Glomerular visceral epithelial cell (primary cell): Measurements from ENCODE around the gene ABCD3.

ENCODE experiments used
- DNase-seq: peaks from one replicate; pipeline ENCODE4 v3.0.0-alpha.2; 2016; ENCODE audit errors: extremely low spot score

ABCD3 gene

DNA sequence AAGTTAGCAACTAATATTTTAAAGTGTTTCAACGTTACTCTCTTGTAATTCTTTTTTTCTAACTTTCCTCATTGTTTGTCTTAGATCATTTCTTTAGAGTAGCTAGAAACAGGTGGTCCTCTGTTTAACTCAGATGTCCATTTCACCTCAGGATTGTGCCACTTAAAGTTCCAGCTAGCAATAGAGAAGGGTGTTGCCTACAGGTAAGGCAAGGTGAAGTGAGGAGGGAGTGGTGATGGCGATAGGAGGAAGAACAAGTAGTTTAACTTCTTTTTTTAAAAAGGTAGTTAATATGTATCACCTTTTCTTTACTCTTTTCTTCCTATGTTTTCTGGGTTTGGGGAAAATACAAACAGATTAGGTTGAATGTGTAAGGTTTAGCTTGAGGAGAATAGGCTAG is 44.4 kb downstream of the ABCD3 start:
- no peak for DNase-seq

DNA sequence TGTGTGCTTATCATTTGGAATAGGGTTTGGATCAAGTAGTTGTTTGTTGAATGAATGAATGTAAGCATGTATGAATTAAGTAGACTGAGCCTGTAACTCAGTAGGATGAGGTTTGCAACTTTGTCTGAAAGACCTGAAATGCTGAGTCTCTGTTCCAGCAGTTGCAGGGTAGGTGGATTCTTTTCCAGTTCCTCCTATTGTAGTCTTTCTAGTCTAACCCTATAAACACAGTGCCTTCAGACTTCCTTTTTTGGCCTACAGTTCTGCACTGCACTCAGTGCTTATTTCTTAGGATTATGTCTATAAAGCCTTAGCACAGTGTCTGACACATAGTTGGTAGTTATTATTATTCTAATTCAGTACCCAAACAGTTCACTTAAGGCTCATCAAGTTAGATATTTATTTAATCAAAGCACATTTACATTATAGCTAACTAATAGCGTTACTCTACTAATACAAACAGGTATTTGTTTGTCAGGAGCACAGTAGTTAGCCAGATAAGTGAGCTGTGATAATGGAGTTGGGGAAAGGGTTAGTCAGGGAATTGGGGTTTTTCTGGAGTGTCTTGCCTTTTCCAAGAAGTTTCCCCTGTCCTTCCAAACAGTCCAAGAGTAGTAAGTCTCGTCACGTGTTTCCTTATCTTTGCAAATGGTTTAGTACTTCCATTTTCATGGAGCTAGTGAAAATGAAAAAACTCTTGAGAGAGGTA is 45.0 kb downstream of the ABCD3 start:
- DNase-seq = no peak

DNA sequence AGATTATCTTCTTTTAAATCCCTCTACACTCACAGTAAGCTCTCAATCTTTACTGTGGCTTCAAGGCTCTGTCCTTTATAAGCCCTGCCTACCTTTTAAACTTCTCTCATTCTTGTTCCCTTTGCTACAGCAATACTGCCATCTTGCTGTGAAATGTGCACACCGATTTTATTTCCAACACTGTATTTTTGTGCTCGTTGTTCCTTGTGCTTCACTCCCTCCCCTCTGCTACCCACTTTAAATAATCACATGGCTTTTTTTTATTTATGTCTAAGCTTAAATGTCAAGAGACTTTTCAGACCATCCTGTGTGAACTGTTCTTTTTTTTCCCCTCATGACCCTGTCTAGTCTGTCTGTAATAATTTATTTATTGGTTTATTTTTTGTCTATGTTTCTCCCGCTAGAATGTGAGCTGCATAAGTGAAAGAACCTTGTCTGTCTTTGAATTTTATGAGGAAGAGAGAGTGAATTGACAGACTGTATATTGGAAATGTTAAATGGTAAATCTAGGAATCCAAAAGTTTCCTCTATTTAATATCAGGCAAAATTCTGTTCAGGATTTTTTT is 45.7 kb downstream of the ABCD3 start:
- DNase-seq = peak; percentile 61

DNA sequence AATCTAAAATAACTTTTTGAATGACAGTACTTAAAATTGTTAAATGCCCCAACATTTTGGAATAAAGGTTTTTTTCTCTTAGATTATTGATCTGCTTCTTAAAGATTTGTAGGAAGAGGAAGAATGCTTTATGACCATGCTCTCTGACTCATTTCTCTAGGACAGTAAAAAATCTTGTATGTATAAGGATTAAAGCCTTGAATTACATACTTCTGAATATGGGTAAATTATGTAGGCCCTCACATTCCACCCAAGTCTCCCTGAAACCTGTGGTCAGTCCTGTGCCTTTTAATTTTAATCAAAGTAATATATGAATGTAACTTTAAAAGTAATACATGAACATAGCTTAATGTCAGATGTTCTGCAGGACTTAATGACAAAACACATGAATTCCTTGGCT is 50.5 kb downstream of the ABCD3 start:
- DNase-seq = no peak

DNA sequence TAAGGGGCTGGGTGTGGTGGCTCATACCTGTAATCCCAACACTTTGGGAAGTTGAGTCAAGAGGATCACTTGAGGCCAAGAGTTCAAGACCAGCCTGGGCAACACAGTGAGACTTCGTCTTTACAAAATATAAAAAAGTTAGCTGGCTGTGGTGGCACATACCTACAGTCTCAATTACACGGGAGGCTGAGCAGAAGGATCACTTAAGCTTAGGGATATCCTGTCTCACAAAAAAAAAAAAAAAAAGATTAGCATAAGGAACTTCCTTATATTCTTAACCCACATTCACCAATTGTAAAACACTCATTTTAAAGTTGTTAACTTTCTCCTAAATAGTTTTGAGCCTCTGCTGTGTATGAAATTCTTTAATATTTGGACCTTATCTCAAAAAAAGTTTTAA is 53.1 kb downstream of the ABCD3 start:
- DNase-seq = no peak

DNA sequence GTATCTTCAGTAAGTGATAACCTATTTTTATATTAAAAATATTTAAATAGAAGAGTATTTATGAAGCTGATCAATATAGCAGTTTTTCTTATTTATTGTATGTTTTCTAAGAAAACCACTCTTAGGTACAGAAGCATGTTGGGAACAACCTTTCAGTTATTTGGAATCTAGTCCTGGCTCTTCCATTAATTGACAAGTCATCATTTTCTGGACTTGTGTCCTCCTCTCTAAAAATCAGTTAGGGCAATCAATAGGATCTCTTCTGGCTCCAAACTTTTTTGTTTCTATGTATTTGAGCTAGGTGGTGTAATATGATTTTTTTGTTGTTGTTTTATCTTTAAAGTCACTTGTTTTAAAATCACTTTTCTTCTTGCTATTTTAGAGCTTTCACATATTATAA is 57.0 kb downstream of the ABCD3 start:
- no peak for DNase-seq

DNA sequence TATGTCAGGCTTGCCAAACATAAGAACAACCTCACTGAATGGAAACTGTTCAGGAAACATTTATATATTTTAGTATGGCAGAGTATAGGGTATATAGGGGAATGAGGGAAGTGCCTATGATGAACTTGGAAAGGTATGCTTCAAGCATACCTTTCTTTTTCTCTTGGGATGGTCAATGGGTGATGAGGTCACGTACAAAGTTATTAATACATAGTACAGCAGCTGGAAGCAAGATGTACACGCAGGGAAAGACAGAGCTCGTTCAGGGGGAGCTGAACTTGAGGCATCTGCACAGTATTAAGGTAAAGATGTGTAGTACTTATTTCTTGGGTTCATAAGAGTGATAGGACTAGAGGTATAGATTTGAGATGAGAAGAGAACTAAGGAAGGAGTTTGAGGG is 61.5 kb downstream of the ABCD3 start:
- DNase-seq = no peak

DNA sequence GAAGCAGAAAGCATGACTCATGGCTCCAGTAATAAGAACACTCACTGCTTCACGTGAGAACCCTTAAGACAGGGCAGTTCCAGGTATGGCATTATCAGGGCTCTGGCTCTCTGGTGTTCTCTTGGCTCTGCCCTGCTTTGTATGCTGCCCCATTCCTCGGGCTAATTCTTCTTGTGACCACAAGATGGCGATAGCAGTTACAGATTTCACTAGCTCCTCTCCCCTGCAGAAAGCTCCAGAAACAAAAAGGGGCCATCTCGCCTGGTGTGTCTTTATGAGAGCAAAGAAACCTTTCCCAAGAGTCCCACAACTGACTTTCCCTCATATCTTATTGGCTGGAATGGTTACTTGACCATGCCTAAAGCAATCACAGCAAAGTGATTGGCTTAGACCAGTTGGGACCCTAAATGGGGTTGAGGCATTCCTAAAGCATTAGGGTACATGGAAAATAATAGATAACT is 63.3 kb downstream of the ABCD3 start:
- DNase-seq = peak; percentile 75

DNA sequence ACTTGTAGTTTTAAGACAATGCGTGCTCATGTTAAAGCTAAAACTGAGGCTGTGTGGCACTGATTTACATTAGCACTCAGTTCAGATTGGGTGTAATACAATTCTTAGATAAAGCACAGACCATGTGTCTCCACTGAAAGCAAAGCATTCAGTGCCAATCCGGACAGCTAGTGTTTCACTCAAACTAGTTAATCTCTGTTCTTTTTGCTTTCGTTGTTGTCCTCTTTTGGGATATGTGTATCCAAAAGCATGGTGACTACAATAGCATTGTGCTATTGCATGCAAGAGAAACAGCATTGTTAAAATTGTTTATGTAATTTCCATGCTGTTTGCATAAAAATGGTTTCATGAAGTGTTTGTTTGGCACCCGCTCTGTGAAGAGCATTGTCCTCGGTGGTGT is 68.8 kb downstream of the ABCD3 start:
- DNase-seq = no peak

DNA sequence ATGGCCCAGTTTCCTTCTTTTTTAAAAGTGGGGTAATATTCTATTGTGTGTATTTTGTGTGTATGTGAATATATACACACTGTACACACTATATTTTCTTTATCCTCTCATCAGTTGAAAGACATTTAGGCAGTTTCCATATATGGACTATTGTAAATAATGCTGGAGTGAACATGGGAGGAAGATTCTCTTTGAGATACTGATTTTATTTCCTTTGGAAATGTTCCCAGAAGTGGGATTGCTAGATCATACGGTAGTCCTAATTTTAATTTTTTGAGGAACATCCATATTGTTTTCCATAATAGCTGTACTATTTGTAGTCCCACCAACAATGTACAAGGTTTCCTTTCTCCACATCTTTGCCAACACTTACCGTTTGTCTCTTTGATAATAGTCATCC is 72.4 kb downstream of the ABCD3 start:
- no peak for DNase-seq

DNA sequence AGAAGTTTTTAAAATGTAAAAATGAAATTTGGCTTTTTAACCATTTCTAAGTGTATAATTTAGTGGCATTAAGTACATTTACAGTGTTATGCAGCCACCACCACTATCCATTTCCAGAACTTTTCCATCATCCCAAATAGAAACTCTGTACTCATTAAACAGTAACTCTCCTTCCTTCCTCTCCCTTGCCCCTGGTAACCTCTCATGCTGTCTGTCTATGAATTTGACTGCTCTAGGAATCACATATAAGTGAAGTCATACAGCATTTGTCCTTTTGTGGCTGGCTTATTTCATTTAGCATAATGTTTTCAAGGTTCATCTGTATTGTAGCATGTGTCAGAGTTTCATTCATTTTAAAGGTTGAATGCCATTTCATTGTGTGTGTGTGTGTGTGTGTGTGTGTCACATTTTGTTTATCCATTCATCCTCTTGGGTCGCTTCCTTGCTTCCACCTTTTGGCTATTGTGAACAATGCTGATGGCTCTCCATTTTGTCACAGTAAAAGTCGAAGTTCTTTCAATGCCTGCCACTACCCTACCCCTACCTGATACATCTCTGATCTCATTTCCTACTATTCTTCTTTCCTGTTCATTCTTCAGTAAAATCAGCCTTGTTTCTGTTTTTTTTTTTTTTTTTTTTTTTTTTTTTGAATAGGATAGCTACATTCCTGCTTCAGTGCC is 78.0 kb downstream of the ABCD3 start:
- DNase-seq = no peak

DNA sequence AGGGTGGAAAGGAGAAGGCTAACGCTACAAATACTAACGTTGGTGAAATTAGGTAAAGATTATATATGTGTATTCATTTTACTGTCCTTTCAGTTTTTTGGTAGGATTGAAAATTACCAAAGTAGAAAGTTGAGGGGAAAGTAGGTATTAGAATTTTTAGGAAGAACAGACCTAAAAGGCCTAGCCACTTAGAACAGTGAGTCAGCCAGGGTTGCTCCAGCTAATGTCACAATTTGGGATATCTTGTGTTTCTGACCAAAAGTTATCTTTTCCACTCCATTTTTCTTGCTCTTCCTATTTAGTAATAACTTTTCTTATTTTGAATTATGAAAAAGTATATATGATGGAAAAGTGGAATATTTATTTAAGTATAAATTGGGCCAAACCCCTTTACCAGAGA is 83.2 kb downstream of the ABCD3 start:
- no peak for DNase-seq

DNA sequence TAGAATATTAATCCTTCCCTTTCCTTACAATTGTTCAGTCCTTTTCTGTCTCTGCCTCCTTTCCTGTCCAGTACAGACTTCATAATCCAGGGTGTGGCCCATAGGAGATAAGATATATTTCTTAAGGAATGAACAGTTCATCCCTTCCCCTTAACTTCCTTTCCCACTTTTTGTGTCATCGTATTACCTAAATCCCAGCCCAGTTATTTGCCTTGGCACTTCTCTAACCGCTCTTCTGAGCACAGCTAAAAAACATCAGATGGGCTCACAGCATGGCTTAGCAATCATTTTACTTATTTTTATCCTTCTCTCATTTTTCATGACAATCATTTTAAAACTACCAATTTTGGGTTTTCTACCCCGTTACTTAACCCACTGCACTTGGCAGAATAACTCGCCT is 83.7 kb downstream of the ABCD3 start:
- no peak for DNase-seq

DNA sequence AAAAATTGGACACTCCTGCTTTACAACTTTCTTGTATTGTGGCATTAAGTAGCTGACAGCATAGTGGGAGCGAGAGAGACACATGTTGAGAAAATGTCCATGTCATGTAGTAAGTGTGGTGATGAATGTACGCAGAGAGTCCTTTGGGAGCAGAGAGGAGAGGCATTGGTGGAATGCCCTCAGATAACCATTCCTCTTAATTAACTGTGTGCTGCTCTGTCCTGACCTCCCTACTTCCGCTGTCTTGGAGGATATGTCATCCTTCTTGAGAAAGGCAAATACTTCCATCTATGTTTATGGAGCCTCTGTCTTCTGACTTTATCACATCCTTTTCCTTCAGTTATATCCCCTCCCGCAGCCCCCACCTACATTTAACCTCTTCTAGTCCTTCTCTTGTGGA is 85.0 kb downstream of the ABCD3 start:
- no peak for DNase-seq

DNA sequence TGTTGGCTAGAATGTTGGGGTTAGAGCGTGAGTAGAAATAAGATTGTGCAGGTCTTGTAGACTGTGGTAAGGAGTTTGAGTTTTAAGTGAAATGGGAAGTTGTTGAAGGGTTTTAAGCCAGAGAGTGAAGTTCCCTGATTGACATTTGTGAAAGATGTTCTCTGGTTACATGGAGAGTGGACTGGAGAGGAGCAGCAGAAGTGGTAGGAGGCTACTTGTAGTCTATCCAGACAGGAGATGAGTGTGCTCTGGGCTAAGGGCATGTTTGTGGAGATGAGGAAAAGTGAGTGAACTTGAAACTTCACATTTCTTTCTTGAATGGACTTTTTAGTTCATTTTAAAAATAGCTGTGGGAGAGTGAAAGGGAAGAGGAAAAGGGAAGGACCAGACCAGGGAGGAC is 86.4 kb downstream of the ABCD3 start:
- no peak for DNase-seq

DNA sequence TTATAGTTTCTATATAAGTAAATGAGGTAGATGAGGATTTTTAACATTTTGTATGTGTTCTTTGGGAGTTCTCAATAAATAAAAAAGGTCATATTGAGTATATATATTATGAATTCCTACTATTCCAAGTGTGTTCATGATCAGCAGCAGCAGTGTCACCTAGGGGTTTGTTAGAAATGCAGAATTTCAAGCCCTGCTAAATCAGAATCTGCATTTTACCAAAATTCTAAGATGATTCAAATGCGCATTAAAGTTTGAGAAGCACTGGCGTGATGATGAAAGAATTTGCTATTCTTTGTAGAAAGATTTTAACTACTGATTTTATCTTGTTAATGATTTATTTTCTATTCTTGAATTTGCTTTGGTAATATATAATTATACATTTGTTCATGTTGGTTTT is 94.6 kb downstream of the ABCD3 start:
- DNase-seq = no peak

DNA sequence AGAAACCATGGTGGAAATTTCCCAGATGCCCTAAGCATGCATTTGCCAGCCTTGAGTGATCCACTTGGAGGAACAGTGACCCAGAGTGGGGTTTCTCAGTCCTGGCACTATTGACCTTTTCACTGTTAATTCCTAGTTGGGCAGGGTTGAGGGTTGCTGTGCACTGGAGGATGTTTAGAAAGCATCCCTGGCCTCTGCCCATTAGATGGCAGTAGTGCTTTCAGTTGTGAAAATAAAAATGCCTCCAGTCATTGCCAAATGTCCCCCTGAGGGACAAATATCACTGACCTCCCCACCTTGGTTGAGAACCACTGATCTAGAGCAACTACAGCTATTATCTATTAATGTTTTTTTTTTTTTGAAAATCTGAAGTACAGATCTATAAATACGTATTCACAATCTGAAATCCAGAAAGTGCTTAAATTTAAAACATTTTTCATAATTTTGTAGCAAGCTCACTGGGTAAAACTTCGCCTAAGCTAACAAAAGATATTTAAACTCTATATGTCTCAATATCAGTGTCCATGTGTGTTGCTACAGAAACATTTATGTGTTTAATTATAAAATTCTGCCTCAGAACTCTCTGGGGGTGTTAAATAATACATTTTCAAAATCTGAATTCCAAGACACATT is 96.0 kb downstream of the ABCD3 start:
- peak; percentile 48 for DNase-seq

DNA sequence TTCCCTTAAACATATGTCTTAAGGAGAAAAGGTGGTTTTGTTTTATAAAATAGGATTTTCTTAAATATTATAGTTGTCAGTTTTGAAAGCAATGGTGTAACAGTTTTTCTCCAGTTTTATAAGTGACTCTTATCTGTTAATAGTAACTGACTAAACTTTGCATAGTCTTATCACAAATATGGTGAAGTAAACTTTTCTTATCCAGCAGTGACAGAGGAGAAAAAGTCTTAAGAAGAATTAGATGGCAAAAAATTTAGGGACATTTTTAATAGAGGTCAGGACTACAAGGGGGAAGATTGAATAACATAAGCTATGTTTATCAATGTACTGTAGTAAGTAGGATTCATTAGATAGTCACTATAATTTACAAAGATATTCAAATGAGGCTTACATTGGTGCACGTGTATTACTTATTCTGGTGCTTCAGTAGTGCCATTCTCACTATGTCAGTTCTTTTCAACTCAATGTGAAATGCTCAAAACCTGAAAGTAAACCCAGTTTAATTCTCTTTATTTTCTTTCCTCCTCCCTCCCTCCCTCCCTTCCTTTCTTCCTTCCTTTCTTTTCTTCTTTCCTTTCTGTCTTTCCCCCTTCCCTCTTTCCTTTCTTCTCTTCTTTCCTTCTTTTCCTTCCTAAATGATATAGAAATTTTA is 97.2 kb downstream of the ABCD3 start:
- no peak for DNase-seq

DNA sequence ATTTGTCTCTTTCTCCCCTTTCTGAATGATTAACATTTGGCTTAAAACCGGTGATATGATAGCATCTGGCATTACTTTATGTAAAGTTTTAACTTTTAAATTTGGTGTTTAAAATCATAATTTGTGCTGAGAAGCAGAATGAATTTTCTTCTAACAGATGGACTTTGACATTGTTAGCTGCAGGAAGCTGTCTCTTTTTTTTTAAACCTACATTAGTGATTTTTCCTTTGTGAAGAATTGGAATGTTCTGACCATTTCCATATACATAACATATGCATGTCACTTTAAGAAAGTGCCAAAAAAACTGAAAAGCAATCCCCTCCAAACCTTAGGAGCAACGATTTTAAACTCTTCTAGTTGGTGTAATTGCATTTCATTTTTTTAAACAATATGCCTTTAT is 101.2 kb downstream of the ABCD3 start:
- no peak for DNase-seq

DNA sequence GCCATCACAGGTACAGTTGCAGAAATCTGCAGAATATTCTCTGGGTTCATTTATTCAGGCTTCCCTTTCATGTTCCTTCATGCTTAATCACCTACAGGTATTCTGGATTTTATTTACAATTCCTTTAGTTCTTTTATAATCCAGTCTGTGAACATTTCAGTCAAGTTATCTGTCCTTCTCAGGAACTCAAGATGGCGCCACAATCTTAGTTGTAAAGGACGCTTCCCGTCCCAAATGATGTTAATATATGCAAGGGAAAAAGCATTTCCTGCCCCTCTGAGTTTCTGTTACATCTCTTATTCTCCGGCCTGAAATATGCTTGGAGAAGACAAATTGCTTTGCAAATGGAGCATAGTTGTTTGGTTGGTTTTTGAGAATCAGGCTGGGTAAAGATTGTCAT is 104.1 kb downstream of the ABCD3 start:
- peak; percentile 31 for DNase-seq

DNA sequence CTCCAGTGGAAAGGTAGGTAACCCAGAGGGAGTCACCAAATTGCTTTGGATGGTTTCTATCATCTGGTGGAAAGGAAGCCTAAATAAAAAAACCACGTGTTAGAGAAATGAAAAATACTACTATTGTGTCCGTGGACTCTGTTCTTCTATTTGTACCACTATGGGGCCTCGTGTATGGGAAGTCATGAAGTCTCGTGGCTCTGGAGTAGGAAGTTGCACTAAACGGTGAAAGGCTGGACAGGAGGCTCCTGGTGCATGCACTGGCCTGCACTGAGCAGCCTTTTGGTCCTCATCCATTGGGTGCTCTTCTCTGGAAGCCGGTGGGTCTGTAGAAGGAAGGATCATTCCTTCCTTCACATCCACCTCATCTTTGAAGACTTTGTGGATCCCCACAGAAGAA is 106.3 kb downstream of the ABCD3 start:
- no peak for DNase-seq
